Endothelial cell of umbilical vein (primary cell): ENCODE measurements around the gene MYRFL. TPM values are rescaled to one million over a fixed set of nuclear protein-coding genes. Genes with fewer than 3 reads are reported as not detected.

Source experiments
- BruUV-seq: library from RNA; stranded (reverse); fragments of 400-500 nt; replicated peaks from 2 replicates; lab custom pipeline; 2021; lab: Mats Ljungman, UMichigan
- CTCF ChIA-PET: fragments of 300-600, 350-600 bp; sonication (Branson Sonifier 250); formaldehyde crosslinking; loops from one replicate; lab custom pipeline; 2021; ENCODE audit warnings: antibody characterized with exemption, inconsistent platforms; lab: Charles Lee
- POLR2A ChIA-PET: fragments of 300-600, 350-600 bp; sonication (Branson Sonifier 250); formaldehyde crosslinking; loops from one replicate; lab custom pipeline; 2021; ENCODE audit warnings: antibody characterized with exemption, inconsistent platforms; lab: Charles Lee
- DNase-seq: peaks from one replicate; pipeline ENCODE4 v3.0.0-alpha.2; 2011; ENCODE audit warnings: low read depth, low spot score
- FAIRE-seq: peaks from 2 replicates; lab custom pipeline; 2011; peaks lifted over from hg19 to GRCh38; lab: Jason Lieb, UNC
- H2AFZ ChIP-seq: 2 replicates; pipeline ENCODE4 v1.6.0; 2012; ENCODE audit warnings: low read depth, low read length, control low read depth, inconsistent platforms
- H3K27ac ChIP-seq: 2 replicates; pipeline ENCODE4 v1.5.1; 2011; ENCODE audit warnings: low read depth, mild to moderate bottlenecking, control low read depth, low read length, moderate library complexity; ENCODE audit not compliant: insufficient read depth
- H3K27me3 ChIP-seq, 2 experiments: 2 replicates each; pipeline versions ENCODE4 v1.6.0 to v1.6.1; 2011; ENCODE audit warnings: low read length in 2 of 2, mixed read lengths in 1 of 2; ENCODE audit not compliant: control insufficient read depth in 2 of 2, insufficient read depth in 2 of 2
- H3K36me3 ChIP-seq, 2 experiments: 2 replicates in 1 of 2; 3 replicates in 1 of 2; pipeline ENCODE4 v1.5.1; 2011; ENCODE audit warnings: low read length in 2 of 2, mild to moderate bottlenecking in 1 of 2, moderate library complexity in 1 of 2; ENCODE audit not compliant: control insufficient read depth in 2 of 2, insufficient read depth in 2 of 2; ENCODE audit errors: extremely low read depth in 1 of 2
- H3K4me1 ChIP-seq: 3 replicates; pipeline ENCODE4 v1.5.1; 2011; ENCODE audit warnings: mild to moderate bottlenecking, low read length; ENCODE audit not compliant: control insufficient read depth, insufficient read depth; ENCODE audit errors: extremely low read depth
- H3K4me2 ChIP-seq: 2 replicates; pipeline ENCODE4 v1.6.1; 2011; ENCODE audit warnings: low read length, control low read depth, mixed read lengths; ENCODE audit not compliant: insufficient read depth
- H3K4me3 ChIP-seq, 3 experiments: fragments of 200-600 bp in 1 of 3; sonication (generic), shearing (Covaris generic) in 1 of 3; replicated peaks in 1 of 3; 2 replicates each; pipeline ENCODE4 v1.5.1; 2011 to 2016; ENCODE audit warnings: control low read depth in 3 of 3, low read length in 3 of 3, mild to moderate bottlenecking in 2 of 3, inconsistent platforms in 1 of 3, low read depth in 1 of 3, moderate library complexity in 1 of 3; ENCODE audit not compliant: insufficient read depth in 1 of 3
- H3K79me2 ChIP-seq: 2 replicates; pipeline ENCODE4 v1.6.0; 2012; ENCODE audit warnings: low read length, inconsistent platforms; ENCODE audit not compliant: control insufficient read depth, insufficient read depth
- H3K9ac ChIP-seq: replicated peaks from 2 replicates; pipeline ENCODE3; 2011; ENCODE audit warnings: low read length, control low read depth; ENCODE audit not compliant: insufficient read depth; ENCODE audit errors: extremely low read depth
- H3K9me1 ChIP-seq: replicated peaks from 3 replicates; pipeline ENCODE4 v1.6.0; 2011; ENCODE audit warnings: mild to moderate bottlenecking, low read length; ENCODE audit not compliant: control insufficient read depth, insufficient read depth; ENCODE audit errors: extremely low read depth
- H3K9me3 ChIP-seq: replicated peaks from 2 replicates; pipeline ENCODE4 v1.5.1; 2012; ENCODE audit warnings: low read length, inconsistent platforms; ENCODE audit not compliant: control insufficient read depth, insufficient read depth
- H4K20me1 ChIP-seq: replicated peaks from 2 replicates; pipeline ENCODE3; 2011; ENCODE audit warnings: mild to moderate bottlenecking, low read length; ENCODE audit not compliant: control insufficient read depth, insufficient read depth; ENCODE audit errors: extremely low read depth
- CTCF ChIP-seq, 2 donors: IDR thresholded peaks; 1 replicate in 1 of 2; 2 replicates in 1 of 2; pipeline ENCODE4 v1.5.1; 2011; ENCODE audit warnings: low read length in 2 of 2, mild to moderate bottlenecking in 2 of 2, moderate library complexity in 2 of 2, control low read depth in 1 of 2, inconsistent platforms in 1 of 2, low read depth in 1 of 2; ENCODE audit not compliant: insufficient read depth in 1 of 2; ENCODE audit errors: extremely low read depth in 1 of 2
- EZH2 ChIP-seq: IDR thresholded peaks from 2 replicates; pipeline ENCODE4 v1.6.1; 2012; ENCODE audit warnings: borderline replicate concordance, low read depth, mild to moderate bottlenecking, moderate library complexity, low read length, inconsistent platforms; ENCODE audit not compliant: severe bottlenecking
- FOS ChIP-seq: IDR thresholded peaks from 2 replicates; pipeline ENCODE4 v1.6.1; 2011; ENCODE audit warnings: mild to moderate bottlenecking, low read length, moderate library complexity, borderline replicate concordance; ENCODE audit not compliant: insufficient read depth
- GATA2 ChIP-seq: IDR thresholded peaks from 2 replicates; pipeline ENCODE4 v1.7.0; 2011; ENCODE audit warnings: low read depth, mild to moderate bottlenecking, moderate library complexity, mixed read lengths, low read length; ENCODE audit not compliant: insufficient read length, insufficient read depth
- JUN ChIP-seq: IDR thresholded peaks from 2 replicates; pipeline ENCODE4 v1.6.1; 2011; ENCODE audit warnings: borderline replicate concordance, low read depth; ENCODE audit not compliant: insufficient read length, insufficient read depth
- MAX ChIP-seq: IDR thresholded peaks from 2 replicates; pipeline ENCODE4 v1.6.1; 2011; ENCODE audit not compliant: insufficient read depth, insufficient read length
- MYC ChIP-seq: IDR thresholded peaks from one replicate; pipeline ENCODE4 v1.6.1; 2011; ENCODE audit warnings: mild to moderate bottlenecking, low read depth, low read length
- POLR2A ChIP-seq: IDR thresholded peaks from 2 replicates; pipeline ENCODE4 v1.6.1; 2012; ENCODE audit warnings: low read depth, mild to moderate bottlenecking, control low read depth, low read length
- POLR2AphosphoS5 ChIP-seq: IDR thresholded peaks from 2 replicates; pipeline ENCODE4 v1.6.1; 2012; ENCODE audit warnings: low read depth, mild to moderate bottlenecking, control low read depth, low read length, moderate library complexity; ENCODE audit not compliant: insufficient read depth
- dilution Hi-C: fragments of 300-500 bp; cut with MboI; formaldehyde crosslinking; loops from one replicate; pipeline ENCODE4 v1.15.0; 2019; ENCODE audit warnings: low sequenced_read_pairs; ENCODE audit not compliant: extremely low pct_ligation_motif_present
- intact Hi-C: fragments of 100-400 bp; cut with micrococcal nuclease; formaldehyde crosslinking; loops from one replicate; pipeline ENCODE4 v1.10.0; 2022
- polyA plus RNA-seq, 4 experiments: library from polyadenylated mRNA; depleted of rRNA in 3 of 4; stranded (reverse) in 3 of 4; unstranded in 1 of 4; fragments of >200 nt; gene quantifications; 2 replicates each; pipeline versions ENCODE4 v1.2.1 to v1.2.3, GENCODE V29; 2011 to 2012; ENCODE audit warnings: missing spikeins in 1 of 4
- total RNA-seq: library from RNA; stranded (reverse); gene quantifications from 2 replicates; pipeline ENCODE4 v1.2.3, GENCODE V29; 2021

MYRFL gene
- total and polyA plus RNA-seq, 2 donors (not counting 3 experiments of a cell fraction or from before 2014, with no cell fraction given), result not detected

GRCh38 chr12:69932676-69933552, 107.9 kb downstream of the MYRFL start:
- no TSS peak for BruUV-seq
- Histone ChIP-seq H3K9me3 (no peaks in the 10 kb centered on the region), H3K4me2 (no peak overlapping the region), H3K36me3 (no peaks in the 10 kb centered on the region), H3K79me2 (no peaks in the 10 kb centered on the region), H2AFZ (no peak overlapping the region), H3K27me3 (peaks cover 0 to 10% of the 10 kb centered on the region in 2 experiments), H3K4me1 (no peaks in the 10 kb centered on the region), H3K9me1 (no peaks in the 10 kb centered on the region), H3K27ac (no peak overlapping the region), H4K20me1 (no peaks in the 10 kb centered on the region), H3K4me3 (no peak overlapping the region), H3K9ac (no peak overlapping the region)
- intact Hi-C loops, result no loop called here
- dilution Hi-C loops, result no loop called here
- DNase-seq (no peak), FAIRE-seq (no peak)
- POLR2A ChIA-PET, result no interaction called here
- no peak for TF ChIP-seq GATA2
- no peak for TF ChIP-seq MYC
- TF ChIP-seq POLR2A, result no peak
- CTCF ChIA-PET, result interaction anchor here (1.6 kb wide), 1 partner anchor 17 kb away, joined by 3 read pairs; no protein-coding TSS in a partner anchor

GRCh38 chr12:69934011-69934410, 109.0 kb downstream of the MYRFL start:
- Histone ChIP-seq H3K9me3 (no peaks in the 10 kb centered on the region), H2AFZ (no peak overlapping the region), H3K27ac (no peak overlapping the region), H3K4me1 (no peaks in the 10 kb centered on the region), H3K9ac (no peak overlapping the region), H3K9me1 (no peaks in the 10 kb centered on the region), H3K36me3 (no peaks in the 10 kb centered on the region), H4K20me1 (no peaks in the 10 kb centered on the region), H3K4me2 (no peak overlapping the region), H3K27me3 (peaks cover 0 to 10% of the 10 kb centered on the region in 2 experiments), H3K79me2 (no peaks in the 10 kb centered on the region), H3K4me3 (no peak overlapping the region)
- ChIA-PET POLR2A (no interaction called here), CTCF (no interaction called here)
- TF ChIP-seq JUN (no peak), CTCF (IDR thresholded peaks at IDR 0.05; ENCODE audit: extremely low read depth in 1 of 2, insufficient read depth in 1 of 2, low read depth in 1 of 2, low read length in 2 of 2) (no peak), POLR2A (no peak), FOS (no peak), GATA2 (no peak), EZH2 (no peak), POLR2AphosphoS5 (no peak), MYC (no peak), MAX (no peak)
- no peak for DNase-seq
- dilution Hi-C loops, result no loop called here
- no peak for FAIRE-seq
- BruUV-seq, result no TSS peak
- intact Hi-C loops, result no loop called here
